Epithelial cell of proximal tubule (primary cell): ENCODE results near the gene BAIAP2. TPM values are rescaled to one million over a fixed set of nuclear protein-coding genes. Genes with fewer than 3 reads are reported as not detected.
"Not testable (repeated sequence)": the region's sequence is repeated elsewhere in the genome, so short reads cannot be mapped to it uniquely, and the experiment has no call there.

Experiments used
- DNase-seq: peaks from one replicate; pipeline ENCODE4 v3.0.0-alpha.2; 2011; ENCODE audit warnings: low read depth
- H3K4me3 ChIP-seq: 2 replicates; pipeline ENCODE4 v1.5.1; 2011; ENCODE audit warnings: low read depth, mild to moderate bottlenecking, low read length
- total RNA-seq: library from RNA; depleted of rRNA; stranded (reverse); fragments of >200 nt; gene quantifications from 2 replicates; pipeline ENCODE4 v1.2.3, GENCODE V29; 2015
- TF ChIP-seq, protein P1 (sequence below): conservative IDR thresholded peaks from 2 replicates; pipeline ENCODE4 v1.5.1; 2012; ENCODE audit warnings: low read depth, mild to moderate bottlenecking, low read length

BAIAP2 gene
- total RNA-seq, 1 donor from 2014 or later: 44.0 TPM

DNA sequence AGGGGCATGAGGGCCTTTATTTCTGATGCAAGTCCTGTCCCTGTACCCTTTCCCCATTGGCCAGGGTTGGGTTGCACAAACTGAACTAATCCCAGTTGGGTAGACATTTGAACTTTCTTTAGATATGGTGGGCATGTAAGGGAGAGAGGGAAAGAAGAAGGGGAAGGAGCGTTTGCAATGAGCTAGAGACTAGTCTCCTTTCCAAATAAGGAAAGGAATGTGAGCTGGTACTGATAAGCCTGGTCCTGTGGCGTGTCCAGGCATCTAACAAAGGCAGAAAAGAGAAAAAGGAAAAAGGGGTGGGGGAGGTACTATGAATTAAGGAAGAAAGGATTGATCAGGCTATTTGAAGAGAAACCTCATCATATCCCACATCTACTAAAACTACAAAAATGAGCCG, 23.0 kb upstream of the BAIAP2 start:
- TF ChIP-seq, protein P1, sequence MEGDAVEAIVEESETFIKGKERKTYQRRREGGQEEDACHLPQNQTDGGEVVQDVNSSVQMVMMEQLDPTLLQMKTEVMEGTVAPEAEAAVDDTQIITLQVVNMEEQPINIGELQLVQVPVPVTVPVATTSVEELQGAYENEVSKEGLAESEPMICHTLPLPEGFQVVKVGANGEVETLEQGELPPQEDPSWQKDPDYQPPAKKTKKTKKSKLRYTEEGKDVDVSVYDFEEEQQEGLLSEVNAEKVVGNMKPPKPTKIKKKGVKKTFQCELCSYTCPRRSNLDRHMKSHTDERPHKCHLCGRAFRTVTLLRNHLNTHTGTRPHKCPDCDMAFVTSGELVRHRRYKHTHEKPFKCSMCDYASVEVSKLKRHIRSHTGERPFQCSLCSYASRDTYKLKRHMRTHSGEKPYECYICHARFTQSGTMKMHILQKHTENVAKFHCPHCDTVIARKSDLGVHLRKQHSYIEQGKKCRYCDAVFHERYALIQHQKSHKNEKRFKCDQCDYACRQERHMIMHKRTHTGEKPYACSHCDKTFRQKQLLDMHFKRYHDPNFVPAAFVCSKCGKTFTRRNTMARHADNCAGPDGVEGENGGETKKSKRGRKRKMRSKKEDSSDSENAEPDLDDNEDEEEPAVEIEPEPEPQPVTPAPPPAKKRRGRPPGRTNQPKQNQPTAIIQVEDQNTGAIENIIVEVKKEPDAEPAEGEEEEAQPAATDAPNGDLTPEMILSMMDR: no peak
- no peak for DNase-seq
- no peak overlapping the region for H3K4me3 ChIP-seq

DNA sequence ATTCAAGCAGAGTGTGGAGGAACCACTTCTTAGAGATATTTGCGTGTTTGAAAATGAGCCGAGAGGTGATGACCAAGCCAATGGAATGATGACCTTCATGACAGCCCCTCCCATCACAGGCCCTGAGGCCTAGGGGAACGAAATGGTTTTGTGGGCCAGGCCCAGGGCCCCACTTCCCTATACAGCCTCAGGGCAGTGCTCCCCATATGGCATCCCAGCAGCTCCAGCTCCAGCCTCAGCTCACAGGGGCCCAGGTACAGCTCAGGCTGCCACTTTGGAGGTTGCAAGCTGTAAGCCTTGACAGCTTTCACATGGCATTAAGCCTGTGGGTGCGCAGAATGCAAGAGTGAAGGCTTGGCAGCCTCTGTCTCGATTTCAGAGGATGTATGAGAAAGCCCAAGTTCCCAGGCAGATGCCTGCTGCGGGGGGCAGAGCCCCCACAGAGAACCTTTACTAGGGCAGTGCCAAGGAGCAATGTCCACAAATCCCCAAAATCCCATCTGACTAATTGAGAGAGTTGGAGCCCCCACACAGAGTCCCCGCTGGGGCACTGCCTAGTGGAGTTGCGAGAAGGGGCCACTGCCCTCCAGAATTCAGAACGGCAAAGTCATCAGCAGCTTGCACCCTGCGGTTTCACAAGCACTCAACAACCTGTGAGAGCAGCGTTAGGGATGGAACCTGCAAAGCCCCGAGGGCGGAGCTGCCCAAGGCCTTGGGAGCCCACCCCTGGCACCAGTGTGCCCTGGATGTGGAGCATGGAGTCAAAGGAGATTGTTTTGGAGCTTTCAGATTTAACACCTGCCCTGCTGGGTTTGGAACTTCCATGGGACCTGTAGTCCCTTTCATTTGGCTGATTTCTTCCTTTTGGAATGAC, 22.1 kb upstream of the BAIAP2 start:
- H3K4me3 ChIP-seq: no peak overlapping the region
- DNase-seq: no peak
- TF ChIP-seq, protein P1: no peak

DNA sequence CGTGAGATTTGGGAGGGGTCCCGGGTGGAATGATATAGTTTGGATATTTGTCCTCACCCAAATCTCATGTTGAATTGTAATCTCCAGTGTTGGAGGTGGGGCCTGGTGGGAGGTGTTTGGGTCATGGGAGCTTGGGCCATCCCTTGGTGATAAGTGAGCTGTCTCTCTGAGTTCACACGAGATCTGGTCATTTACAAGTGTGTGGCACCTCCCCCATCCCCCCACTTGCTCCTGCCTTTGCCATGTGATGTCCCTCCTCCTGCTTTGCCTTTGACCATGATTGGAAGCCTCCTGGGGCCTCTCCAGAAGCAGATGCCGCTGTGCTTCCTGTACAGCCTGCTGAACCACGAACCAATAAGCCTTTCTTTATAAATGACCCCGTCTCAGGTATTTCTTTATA, 21.3 kb upstream of the BAIAP2 start:
- TF ChIP-seq, protein P1: no peak
- DNase-seq: no peak
- H3K4me3 ChIP-seq: no peak overlapping the region

- TF ChIP-seq, protein P1: no peak
- H3K4me3 ChIP-seq: no peak overlapping the region
- DNase-seq: no peak
Measured at GRCh38 chr17:81015136-81015535, 19.8 kb upstream of the BAIAP2 start.

- TF ChIP-seq, protein P1: no peak
- no peak overlapping the region for H3K4me3 ChIP-seq
- no peak for DNase-seq
Measured at GRCh38 chr17:81016575-81016974, 18.4 kb upstream of the BAIAP2 start.

DNA sequence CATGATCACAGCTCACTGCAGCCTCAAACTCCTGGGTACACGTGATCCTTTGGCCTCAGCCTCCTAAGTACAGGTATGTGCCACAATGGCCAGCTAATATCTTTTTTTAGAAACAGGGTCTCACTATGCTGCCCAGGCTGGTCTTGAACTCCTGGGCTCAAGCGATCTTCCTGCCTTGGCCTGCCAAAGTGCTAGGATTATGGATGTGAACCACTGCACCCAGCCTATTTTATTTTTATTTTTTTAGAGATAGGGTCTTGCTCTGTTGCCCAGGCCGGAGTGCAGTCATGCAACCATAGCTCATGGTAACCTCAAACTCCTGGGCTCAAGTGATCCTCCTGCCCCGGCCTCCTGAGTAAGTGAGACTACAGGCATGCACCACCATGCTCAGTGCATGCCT, 17.6 kb upstream of the BAIAP2 start:
- H3K4me3 ChIP-seq, DNase-seq: not testable (repeated sequence)

DNA sequence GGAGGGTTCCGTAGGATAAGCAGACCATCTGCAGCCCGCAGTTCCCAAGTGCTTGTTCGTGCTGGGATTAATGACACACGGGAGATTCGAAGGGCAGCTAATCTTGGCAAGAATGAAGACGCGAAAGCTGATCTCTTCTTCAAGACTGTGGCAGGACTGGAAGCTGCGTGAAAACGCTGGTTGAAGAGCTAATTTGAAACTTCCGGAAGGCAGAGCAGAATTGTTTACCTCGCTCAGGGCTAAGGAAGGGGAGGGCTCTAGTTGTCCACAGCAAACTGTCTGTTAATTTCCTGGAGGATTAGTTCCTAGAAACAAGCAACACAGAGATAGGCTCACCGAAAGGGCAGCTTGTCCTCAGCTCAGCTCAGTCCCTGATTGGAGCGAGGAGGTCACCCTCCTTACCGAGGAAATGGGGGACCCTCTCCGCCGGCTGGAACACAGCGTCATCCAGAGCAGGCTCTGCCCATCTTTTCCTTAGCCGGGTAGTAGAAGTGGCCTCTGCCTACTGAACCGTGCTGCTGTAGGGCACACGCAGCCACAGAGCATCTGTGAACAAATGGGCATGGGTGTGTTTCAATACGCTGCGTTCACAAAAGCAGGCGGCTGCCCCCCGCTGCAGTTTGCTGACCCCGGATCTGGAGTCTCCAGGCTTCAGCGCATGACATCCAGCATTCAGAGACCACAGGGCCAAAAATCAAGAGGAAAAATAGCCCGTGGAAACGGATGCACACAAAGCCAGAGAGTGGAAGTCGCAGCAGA, 16.7 kb upstream of the BAIAP2 start:
- TF ChIP-seq, protein P1: no peak
- no peak for DNase-seq
- peak overlapping the region; percentile 49 for H3K4me3 ChIP-seq
